Liver (tissue), 9 donors: ENCODE data around the gene TMEM184C. TPM values are rescaled to one million over a fixed set of nuclear protein-coding genes. Genes with fewer than 3 reads are reported as not detected.

Experiments used
- DNase-seq: peaks from one replicate; pipeline ENCODE4 v3.0.0-alpha.2; 2017; ENCODE audit warnings: low spot score
- H3K27ac ChIP-seq, 2 donors: one replicate each; pipeline ENCODE4 v1.7.0; 2013; ENCODE audit warnings: inconsistent platforms in 2 of 2, low read length in 2 of 2, control low read depth in 1 of 2, low read depth in 1 of 2, mild to moderate bottlenecking in 1 of 2
- H3K27me3 ChIP-seq, 4 donors: one replicate each; pipeline versions ENCODE4 v1.6.1 to v1.7.0; 2013; ENCODE audit warnings: low read length in 3 of 4, inconsistent platforms in 1 of 4, mild to moderate bottlenecking in 1 of 4, moderate library complexity in 1 of 4; ENCODE audit not compliant: control insufficient read depth in 4 of 4, insufficient read depth in 4 of 4
- H3K36me3 ChIP-seq, 4 donors: one replicate each; pipeline versions ENCODE4 v1.6.1 to v1.7.0; 2013; ENCODE audit warnings: low read length in 3 of 4, mild to moderate bottlenecking in 3 of 4, low read depth in 1 of 4, moderate library complexity in 1 of 4; ENCODE audit not compliant: control insufficient read depth in 4 of 4, insufficient read depth in 3 of 4
- H3K4me1 ChIP-seq, 4 donors: one replicate each; pipeline versions ENCODE4 v1.6.1 to v1.7.0; 2013; ENCODE audit warnings: low read length in 3 of 4, mild to moderate bottlenecking in 3 of 4, moderate library complexity in 1 of 4; ENCODE audit not compliant: control insufficient read depth in 4 of 4, insufficient read depth in 4 of 4
- H3K4me3 ChIP-seq, 3 donors: one replicate each; pipeline versions ENCODE4 v1.6.1 to v1.7.0; 2013; ENCODE audit warnings: low read length in 3 of 3, control low read depth in 1 of 3, low read depth in 1 of 3, mild to moderate bottlenecking in 1 of 3
- H3K9ac ChIP-seq, 2 donors: one replicate each; pipeline ENCODE4 v1.7.0; 2013; ENCODE audit warnings: low read length in 2 of 2, mild to moderate bottlenecking in 2 of 2, moderate library complexity in 2 of 2, control low read depth in 1 of 2, low read depth in 1 of 2
- H3K9me3 ChIP-seq, 4 donors: one replicate each; pipeline versions ENCODE4 v1.6.1 to v1.7.0; 2013; ENCODE audit warnings: low read length in 3 of 4; ENCODE audit not compliant: control insufficient read depth in 4 of 4
- EGR1 ChIP-seq, 2 donors: IDR thresholded peaks; 2 replicates each; pipeline ENCODE4 v1.6.1; 2016 to 2018; ENCODE audit warnings: antibody characterized with exemption in 2 of 2, low read depth in 2 of 2
- FOXA1 ChIP-seq: IDR thresholded peaks from 2 replicates; pipeline ENCODE4 v1.6.1; 2016; ENCODE audit warnings: antibody characterized with exemption
- FOXA2 ChIP-seq: IDR thresholded peaks from 2 replicates; pipeline ENCODE4 v1.6.1; 2016; ENCODE audit warnings: antibody characterized with exemption
- GABPA ChIP-seq, 2 donors: IDR thresholded peaks in 1 of 2; conservative IDR thresholded peaks in 1 of 2; 2 replicates each; pipeline ENCODE4 v1.6.1; 2016; ENCODE audit warnings: antibody characterized with exemption in 2 of 2, mild to moderate bottlenecking in 1 of 2, moderate library complexity in 1 of 2
- HNF4A ChIP-seq, 2 donors: conservative IDR thresholded peaks; 2 replicates each; pipeline ENCODE4 v1.6.1; 2016; ENCODE audit warnings: antibody characterized with exemption in 2 of 2, mild to moderate bottlenecking in 2 of 2
- HNF4G ChIP-seq: IDR thresholded peaks from 2 replicates; pipeline ENCODE4 v1.6.1; 2016; ENCODE audit warnings: antibody characterized with exemption
- JUND ChIP-seq, 2 donors: IDR thresholded peaks; 2 replicates each; pipeline ENCODE4 v1.6.1; 2016; ENCODE audit warnings: antibody characterized with exemption in 2 of 2
- NR2F2 ChIP-seq: IDR thresholded peaks from 2 replicates; pipeline ENCODE4 v1.6.1; 2016; ENCODE audit warnings: antibody characterized with exemption
- RAD21 ChIP-seq, 2 donors: IDR thresholded peaks; 2 replicates each; pipeline ENCODE4 v1.6.1; 2016; ENCODE audit warnings: antibody characterized with exemption in 2 of 2, mild to moderate bottlenecking in 2 of 2
- RXRA ChIP-seq, 2 donors: IDR thresholded peaks; 2 replicates each; pipeline ENCODE4 v1.6.1; 2017 to 2018; ENCODE audit warnings: antibody characterized with exemption in 2 of 2, mild to moderate bottlenecking in 1 of 2
- SP1 ChIP-seq: IDR thresholded peaks from 2 replicates; pipeline ENCODE4 v1.6.1; 2018; ENCODE audit warnings: antibody characterized with exemption, mild to moderate bottlenecking
- TAF1 ChIP-seq: conservative IDR thresholded peaks from 2 replicates; pipeline ENCODE4 v1.6.1; 2016; ENCODE audit warnings: antibody characterized with exemption, mild to moderate bottlenecking
- YY1 ChIP-seq: IDR thresholded peaks from 2 replicates; pipeline ENCODE4 v1.6.1; 2016; ENCODE audit warnings: antibody characterized with exemption, mild to moderate bottlenecking
- WGBS: extraction: QIAGEN DNeasy Blood & Tissue Kit; methylation state at CpG from one replicate; pipeline ENCODE4 v1.1.7; 2013; 5-methylcytosine and 5-hydroxymethylcytosine counted together
- polyA plus RNA-seq, 2 donors: library from polyadenylated mRNA; stranded (reverse) in 1 of 2; unstranded in 1 of 2; fragments of 200-250 nt in 1 of 2; fragments of >200 nt in 1 of 2; fragmentation: Nextera tagmentation in 1 of 2; extraction: Ambion mirVana in 1 of 2; gene quantifications; one replicate each; pipeline versions ENCODE4 v1.2.1 to v1.2.3, GENCODE V29; 2013 to 2015
- total RNA-seq, 2 donors: library from RNA; depleted of rRNA; stranded (reverse); fragments of >200 nt; gene quantifications; one replicate each; pipeline ENCODE4 v1.2.3, GENCODE V29; 2014
- TF ChIP-seq, protein P1 (sequence below): IDR thresholded peaks from 2 replicates; pipeline ENCODE4 v1.6.1; 2016; ENCODE audit warnings: antibody characterized with exemption
- TF ChIP-seq, protein P2 (sequence below): fragments of 150-350 bp; IDR thresholded peaks from 2 replicates; pipeline ENCODE4 v1.5.1; 2017; ENCODE audit warnings: improper control_type of control experiment, low read depth, low read length; ENCODE audit not compliant: missing input control
- TF ChIP-seq, protein P3 (sequence below): IDR thresholded peaks from 2 replicates; pipeline ENCODE4 v1.6.1; 2016; ENCODE audit warnings: antibody characterized with exemption
- TF ChIP-seq, protein P4 (sequence below): IDR thresholded peaks from 2 replicates; pipeline ENCODE4 v1.6.1; 2016; ENCODE audit warnings: antibody characterized with exemption, mild to moderate bottlenecking
- TF ChIP-seq, protein P5 (sequence below): IDR thresholded peaks from 2 replicates; pipeline ENCODE4 v1.6.1; 2016; ENCODE audit warnings: antibody characterized with exemption
- donor health status: healthy.
- donor health status: healthy.
- donor health status: healthy.
- donor health status: healthy.
- donor health status: healthy.

Gene TMEM184C
- total and polyA plus RNA-seq, 4 donors: 9.1 to 31.4 (median 13.4) TPM

DNA sequence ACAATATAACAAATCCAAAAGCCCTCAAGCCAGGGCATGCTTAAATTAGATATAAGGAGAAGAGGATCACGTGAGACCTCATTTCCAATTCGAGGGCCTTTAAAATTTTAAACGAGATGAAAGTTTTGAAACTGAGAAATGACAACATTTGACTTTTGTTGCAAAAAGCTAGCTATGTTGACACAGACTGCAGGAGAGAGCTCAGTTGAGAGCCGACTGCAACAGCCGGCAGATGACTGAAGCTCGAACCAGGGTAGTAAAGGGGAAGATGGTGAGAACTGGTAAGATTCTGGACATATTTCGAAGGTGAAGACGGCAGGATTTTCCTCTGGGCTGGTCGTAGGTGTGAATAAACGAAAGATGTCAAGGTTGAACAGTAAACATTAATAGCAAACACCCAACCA is 66.0 kb downstream of the TMEM184C start:
- H3K9me3 ChIP-seq: no peaks in the 10 kb centered on the region
- peaks cover 0 to 5% (median 2%) of the 10 kb centered on the region in 4 donors for H3K36me3 ChIP-seq
- peak overlapping the region; percentile 85 to 91 for H3K27ac ChIP-seq
- WGBS: under 1% methylated on average over 10 of the region's 10 CpGs
- H3K4me3 ChIP-seq: peak overlapping the region; percentile 71 to 88 (median 76)
- H3K27me3 ChIP-seq: no peaks in the 10 kb centered on the region
- TF ChIP-seq, protein P1, sequence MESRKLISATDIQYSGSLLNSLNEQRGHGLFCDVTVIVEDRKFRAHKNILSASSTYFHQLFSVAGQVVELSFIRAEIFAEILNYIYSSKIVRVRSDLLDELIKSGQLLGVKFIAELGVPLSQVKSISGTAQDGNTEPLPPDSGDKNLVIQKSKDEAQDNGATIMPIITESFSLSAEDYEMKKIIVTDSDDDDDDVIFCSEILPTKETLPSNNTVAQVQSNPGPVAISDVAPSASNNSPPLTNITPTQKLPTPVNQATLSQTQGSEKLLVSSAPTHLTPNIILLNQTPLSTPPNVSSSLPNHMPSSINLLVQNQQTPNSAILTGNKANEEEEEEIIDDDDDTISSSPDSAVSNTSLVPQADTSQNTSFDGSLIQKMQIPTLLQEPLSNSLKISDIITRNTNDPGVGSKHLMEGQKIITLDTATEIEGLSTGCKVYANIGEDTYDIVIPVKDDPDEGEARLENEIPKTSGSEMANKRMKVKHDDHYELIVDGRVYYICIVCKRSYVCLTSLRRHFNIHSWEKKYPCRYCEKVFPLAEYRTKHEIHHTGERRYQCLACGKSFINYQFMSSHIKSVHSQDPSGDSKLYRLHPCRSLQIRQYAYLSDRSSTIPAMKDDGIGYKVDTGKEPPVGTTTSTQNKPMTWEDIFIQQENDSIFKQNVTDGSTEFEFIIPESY: no peak
- TF ChIP-seq TAF1 (peak; percentile 63), HNF4A (conservative IDR thresholded peaks at IDR 0.05) (no peak)
- DNase-seq: peak; percentile 44
- H3K9ac ChIP-seq: peak overlapping the region; percentile 78 to 87
- H3K4me1 ChIP-seq: peaks cover 3 to 15% (median 10%) of the 10 kb centered on the region in 4 donors

DNA sequence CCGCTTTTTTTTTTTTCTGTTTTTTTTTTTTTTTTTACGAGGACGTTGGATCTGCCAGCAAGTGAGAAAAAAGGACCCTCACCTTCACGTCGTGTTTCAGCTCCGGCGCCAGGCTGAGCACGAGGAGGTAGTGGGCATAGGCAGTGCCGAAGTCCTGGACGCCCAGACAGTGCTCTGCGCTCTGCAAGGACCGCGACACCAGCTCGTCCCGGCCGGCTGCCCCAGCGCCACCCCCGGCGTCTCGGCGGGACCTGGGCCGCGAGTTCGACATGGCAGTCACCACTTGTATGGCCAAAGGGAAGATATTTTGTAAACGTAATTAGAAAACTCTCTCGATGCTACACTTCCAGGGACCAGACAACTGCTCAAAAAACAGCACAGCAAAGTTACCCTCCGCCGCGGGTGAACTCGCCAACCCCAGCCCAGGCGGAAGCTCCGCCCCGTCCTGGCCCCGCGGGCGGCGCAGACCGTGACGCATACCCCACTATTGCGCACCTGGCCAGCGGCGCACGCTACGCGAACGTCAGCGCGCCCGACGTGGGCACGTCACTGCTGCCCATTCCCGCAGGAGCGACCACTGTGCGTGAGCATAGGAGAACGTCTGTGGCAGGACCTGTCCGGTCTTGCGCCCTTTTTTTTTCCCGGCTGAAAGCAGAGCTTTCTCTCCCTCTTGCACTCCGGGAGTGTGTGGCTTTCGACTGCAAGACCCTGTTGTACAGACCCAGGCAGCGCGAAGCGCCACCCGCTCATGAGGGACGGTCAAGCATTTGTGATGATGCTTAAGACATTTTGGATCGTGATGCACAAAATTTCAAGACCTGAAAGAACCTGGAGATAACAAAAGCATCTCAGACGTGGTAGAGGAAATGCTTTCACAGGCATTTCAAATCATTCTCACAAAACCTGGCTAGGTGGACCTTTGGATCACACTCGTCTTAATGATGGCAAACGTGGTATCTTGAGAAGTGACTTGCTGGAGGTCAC is 66.8 kb downstream of the TMEM184C start, which contains the start of gene PRMT9:
Gene PRMT9 (minus strand): TSS at position 447 of the 984 bp plus-strand sequence. CDS start 176 bp downstream, at position 271.
- H3K27ac ChIP-seq: peak within 1 kb of the TSS; percentile 85 to 91
- peak within 1 kb of the TSS; percentile 78 to 87 for H3K9ac ChIP-seq
- peak; percentile 90 for DNase-seq
- peak; percentile 6 for TF ChIP-seq FOXA2
- peak in 1 of 2 donors; percentile 67 for TF ChIP-seq GABPA (IDR thresholded peaks at IDR 0.05 in 1 of 2, conservative IDR thresholded peaks at IDR 0.05 in 1 of 2)
- no peak for TF ChIP-seq FOXA1
- TF ChIP-seq RXRA (IDR thresholded peaks at IDR 0.05): peak; percentile 36 to 40
- TF ChIP-seq NR2F2: no peak
- no peak for TF ChIP-seq RAD21 (IDR thresholded peaks at IDR 0.05)
- peak; percentile 71 for TF ChIP-seq YY1
- peak; percentile 86 for TF ChIP-seq SP1
- TF ChIP-seq EGR1 (IDR thresholded peaks at IDR 0.05; ENCODE audit: low read depth in 2 of 2): no peak
- TF ChIP-seq, protein P2, sequence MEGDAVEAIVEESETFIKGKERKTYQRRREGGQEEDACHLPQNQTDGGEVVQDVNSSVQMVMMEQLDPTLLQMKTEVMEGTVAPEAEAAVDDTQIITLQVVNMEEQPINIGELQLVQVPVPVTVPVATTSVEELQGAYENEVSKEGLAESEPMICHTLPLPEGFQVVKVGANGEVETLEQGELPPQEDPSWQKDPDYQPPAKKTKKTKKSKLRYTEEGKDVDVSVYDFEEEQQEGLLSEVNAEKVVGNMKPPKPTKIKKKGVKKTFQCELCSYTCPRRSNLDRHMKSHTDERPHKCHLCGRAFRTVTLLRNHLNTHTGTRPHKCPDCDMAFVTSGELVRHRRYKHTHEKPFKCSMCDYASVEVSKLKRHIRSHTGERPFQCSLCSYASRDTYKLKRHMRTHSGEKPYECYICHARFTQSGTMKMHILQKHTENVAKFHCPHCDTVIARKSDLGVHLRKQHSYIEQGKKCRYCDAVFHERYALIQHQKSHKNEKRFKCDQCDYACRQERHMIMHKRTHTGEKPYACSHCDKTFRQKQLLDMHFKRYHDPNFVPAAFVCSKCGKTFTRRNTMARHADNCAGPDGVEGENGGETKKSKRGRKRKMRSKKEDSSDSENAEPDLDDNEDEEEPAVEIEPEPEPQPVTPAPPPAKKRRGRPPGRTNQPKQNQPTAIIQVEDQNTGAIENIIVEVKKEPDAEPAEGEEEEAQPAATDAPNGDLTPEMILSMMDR: no peak
- TF ChIP-seq, protein P1: peak; percentile 38
- peak; percentile 67 to 76 for TF ChIP-seq JUND (IDR thresholded peaks at IDR 0.05)
- no peak for TF ChIP-seq HNF4G
- TF ChIP-seq, protein P3, sequence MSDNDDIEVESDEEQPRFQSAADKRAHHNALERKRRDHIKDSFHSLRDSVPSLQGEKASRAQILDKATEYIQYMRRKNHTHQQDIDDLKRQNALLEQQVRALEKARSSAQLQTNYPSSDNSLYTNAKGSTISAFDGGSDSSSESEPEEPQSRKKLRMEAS: peak; percentile 23
- TF ChIP-seq, protein P4, sequence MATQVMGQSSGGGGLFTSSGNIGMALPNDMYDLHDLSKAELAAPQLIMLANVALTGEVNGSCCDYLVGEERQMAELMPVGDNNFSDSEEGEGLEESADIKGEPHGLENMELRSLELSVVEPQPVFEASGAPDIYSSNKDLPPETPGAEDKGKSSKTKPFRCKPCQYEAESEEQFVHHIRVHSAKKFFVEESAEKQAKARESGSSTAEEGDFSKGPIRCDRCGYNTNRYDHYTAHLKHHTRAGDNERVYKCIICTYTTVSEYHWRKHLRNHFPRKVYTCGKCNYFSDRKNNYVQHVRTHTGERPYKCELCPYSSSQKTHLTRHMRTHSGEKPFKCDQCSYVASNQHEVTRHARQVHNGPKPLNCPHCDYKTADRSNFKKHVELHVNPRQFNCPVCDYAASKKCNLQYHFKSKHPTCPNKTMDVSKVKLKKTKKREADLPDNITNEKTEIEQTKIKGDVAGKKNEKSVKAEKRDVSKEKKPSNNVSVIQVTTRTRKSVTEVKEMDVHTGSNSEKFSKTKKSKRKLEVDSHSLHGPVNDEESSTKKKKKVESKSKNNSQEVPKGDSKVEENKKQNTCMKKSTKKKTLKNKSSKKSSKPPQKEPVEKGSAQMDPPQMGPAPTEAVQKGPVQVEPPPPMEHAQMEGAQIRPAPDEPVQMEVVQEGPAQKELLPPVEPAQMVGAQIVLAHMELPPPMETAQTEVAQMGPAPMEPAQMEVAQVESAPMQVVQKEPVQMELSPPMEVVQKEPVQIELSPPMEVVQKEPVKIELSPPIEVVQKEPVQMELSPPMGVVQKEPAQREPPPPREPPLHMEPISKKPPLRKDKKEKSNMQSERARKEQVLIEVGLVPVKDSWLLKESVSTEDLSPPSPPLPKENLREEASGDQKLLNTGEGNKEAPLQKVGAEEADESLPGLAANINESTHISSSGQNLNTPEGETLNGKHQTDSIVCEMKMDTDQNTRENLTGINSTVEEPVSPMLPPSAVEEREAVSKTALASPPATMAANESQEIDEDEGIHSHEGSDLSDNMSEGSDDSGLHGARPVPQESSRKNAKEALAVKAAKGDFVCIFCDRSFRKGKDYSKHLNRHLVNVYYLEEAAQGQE: peak; percentile 76
- TF ChIP-seq, protein P5, sequence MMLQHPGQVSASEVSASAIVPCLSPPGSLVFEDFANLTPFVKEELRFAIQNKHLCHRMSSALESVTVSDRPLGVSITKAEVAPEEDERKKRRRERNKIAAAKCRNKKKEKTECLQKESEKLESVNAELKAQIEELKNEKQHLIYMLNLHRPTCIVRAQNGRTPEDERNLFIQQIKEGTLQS: no peak
- TF ChIP-seq HNF4A (conservative IDR thresholded peaks at IDR 0.05): no peak
- TF ChIP-seq TAF1: peak; percentile 59
- no peaks in the 10 kb centered on the region for H3K27me3 ChIP-seq
- peak within 1 kb of the TSS; percentile 71 to 88 (median 76) for H3K4me3 ChIP-seq
- H3K4me1 ChIP-seq: peaks cover 3 to 15% (median 10%) of the 10 kb centered on the region in 4 donors
- H3K9me3 ChIP-seq: no peaks in the 10 kb centered on the region
- peaks cover 0 to 2% (median under 1%) of the 10 kb centered on the region in 4 donors for H3K36me3 ChIP-seq
- under 1% methylated on average over 69 of the region's 69 CpGs for WGBS
